GM10266 (cell line): ENCODE results near the gene NXT2.
"Not testable (repeated sequence)": the region's sequence is repeated elsewhere in the genome, so short reads cannot be mapped to it uniquely, and the experiment has no call there.

ENCODE experiments used
- DNase-seq: peaks from one replicate; pipeline ENCODE4 v3.0.0; 2012; ENCODE audit errors: extremely low spot score
- CTCF ChIP-seq: IDR thresholded peaks from 2 replicates; pipeline ENCODE4 v1.5.1; 2012; ENCODE audit warnings: mild to moderate bottlenecking, low read depth; ENCODE audit not compliant: control insufficient read depth, insufficient read depth; ENCODE audit errors: missing control alignments

Gene NXT2

GRCh38 chrX:109519001-109519400 lies 17.6 kb upstream of the NXT2 start:
- no peak for DNase-seq
- no peak for TF ChIP-seq CTCF

GRCh38 chrX:109533005-109533404 lies 3.6 kb upstream of the NXT2 start:
- no peak for DNase-seq
- TF ChIP-seq CTCF = no peak

- no peak for TF ChIP-seq CTCF
- no peak for DNase-seq
These were observed 3.0 kb upstream of the NXT2 start for GRCh38 chrX:109533631-109534030.

DNA sequence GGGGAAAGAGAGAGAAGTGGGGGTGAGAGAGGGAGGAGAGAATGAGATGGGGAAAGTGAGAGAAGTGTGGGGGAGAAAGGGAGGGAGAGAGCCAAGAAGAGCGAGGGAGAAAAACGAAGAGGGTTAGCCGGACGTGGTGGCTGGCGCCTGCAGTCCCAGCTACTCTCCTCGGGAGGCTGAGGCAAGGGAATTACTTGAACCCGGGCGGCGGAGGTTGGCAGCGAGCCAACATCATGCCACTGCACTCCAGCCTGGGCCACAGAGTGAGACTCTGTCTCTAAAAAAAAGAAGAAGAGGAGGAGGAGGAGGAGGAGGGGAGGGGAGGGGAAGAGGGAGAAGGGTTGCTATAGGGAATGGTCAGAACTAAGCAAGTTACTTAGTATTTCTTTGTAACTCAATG lies 1.7 kb upstream of the NXT2 start:
- no peak for DNase-seq
- TF ChIP-seq CTCF = no peak

DNA sequence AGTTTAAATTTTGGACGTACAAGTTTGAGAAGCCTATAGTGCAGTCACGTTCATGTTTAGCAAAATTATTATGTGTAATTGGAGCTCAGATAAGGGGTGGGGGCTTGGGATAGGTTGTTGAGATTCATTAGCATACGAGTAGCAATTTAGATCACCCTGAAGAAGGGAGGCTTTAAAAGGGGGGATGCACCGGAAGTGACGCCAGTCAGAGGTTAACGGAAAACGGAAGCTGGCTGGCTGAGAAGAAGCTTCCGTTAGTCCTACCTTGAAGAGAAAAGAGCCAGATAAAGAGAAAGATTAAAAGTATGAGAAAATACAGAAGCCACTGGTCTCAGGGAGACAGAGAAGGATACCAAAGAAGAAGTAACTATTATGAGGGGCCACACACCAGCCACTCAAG lies 1.1 kb upstream of the NXT2 start:
- no peak for DNase-seq
- TF ChIP-seq CTCF = no peak

DNA sequence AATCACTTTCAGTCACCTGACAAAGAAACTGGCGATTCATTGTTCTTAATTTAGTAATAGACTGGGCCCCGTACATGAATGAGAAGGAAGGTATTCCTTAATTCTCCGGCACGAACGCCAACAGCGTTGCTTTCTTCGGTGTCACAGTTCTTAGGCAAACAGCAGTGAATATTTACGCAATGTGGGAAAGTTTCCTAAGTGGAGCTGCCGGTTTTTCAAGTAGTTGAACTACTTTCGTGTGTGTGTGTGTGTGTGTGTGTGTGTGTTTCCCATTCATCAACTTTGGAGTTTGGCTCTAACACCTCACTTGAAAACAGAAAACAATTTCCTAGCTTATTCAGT lies 651 bp downstream of the NXT2 start:
- no peak for TF ChIP-seq CTCF
- no peak for DNase-seq

DNA sequence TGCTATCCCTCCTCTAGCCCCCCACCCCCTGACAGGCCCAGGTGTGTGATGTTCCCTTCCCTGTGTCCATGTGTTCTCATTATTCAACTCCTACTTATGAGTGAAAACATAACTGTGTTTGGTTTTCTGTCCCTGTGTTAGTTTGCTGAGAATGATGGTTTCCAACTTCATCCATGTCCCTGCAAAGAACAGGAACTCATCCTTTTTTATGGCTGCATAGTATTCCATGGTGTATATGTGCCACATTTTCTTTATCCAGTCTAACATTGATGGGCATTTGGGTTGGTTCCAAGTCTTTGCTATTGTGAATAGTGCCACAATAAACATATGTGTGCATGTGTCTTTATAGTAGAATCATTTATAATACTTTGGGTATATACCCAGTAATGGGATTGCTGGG lies 2.4 kb downstream of the NXT2 start:
- not testable (repeated sequence) for DNase-seq

DNA sequence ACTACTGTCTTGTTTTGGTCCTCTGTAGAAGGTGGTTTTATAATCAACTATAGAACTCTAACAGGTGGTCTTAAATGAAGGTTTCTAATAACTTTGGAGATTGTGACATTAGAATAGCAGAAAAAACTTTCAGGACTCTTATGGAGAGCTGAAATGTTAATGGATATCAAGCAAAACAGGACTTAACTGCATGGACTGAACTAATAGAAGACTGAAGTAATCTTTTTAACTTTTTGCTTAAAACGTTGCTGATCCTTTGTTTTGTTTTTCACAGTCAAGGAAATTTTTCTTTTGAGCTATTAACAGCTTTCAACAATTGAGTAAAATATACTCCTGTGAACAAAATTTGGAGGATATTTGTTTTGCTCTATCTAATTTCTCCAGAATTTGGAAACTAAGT lies 17.2 kb downstream of the NXT2 start:
- no peak for DNase-seq
- no peak for TF ChIP-seq CTCF

DNA sequence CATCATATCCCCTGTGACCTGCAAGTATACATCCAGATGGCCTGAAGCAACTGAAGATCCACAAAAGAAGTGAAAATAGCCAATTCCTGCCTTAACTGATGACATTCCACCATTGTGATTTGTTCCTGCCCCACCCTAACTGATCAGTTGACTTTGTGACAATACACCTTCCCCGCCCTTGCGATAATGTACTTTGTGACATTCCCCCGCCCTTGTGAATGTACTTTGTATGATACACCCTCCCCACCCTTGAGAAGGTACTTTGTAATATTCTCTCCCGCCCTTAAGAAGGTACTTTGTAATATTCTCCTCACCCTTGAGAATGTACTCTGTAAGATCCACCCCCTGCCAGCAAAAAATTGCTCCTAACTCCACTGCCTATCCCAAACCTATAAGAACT lies 39.4 kb downstream of the NXT2 start:
- DNase-seq = not testable (repeated sequence)
